ENCODE measurements around the gene GRID2. TPM values are rescaled to one million over a fixed set of nuclear protein-coding genes. Genes with fewer than 3 reads are reported as not detected.

GRID2 gene
- total and polyA plus RNA-seq, 11 donors = 0.29 to 0.38 (median 0.33) TPM; not detected in 8

DNA sequence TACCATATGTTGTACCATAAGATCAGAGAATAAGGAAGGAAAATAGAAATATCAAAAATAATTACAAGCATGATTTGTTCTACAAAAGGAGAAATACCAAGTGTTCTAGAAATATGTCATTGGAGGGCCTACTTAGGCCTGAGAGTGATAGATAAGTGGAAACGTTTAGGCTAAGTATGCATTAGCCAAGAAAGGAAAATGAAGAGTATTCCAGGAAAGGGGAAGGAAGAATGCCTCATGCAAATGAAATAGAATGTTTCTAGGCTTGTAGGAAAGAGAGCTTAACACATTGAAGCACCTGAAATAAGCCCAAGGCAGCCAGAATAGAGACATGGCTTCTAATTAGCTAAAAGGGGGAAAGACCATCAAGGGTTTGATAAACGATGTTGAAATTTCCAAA lies 929.1 kb downstream of the GRID2 start:
- Histone ChIP-seq H3K4me1 (no peaks in the 10 kb centered on the region), H3K36me3 (no peaks in the 10 kb centered on the region), H3K4me3 (no peak overlapping the region), H3K9me3 (no peaks in the 10 kb centered on the region), H3K27ac (no peak overlapping the region), H3K27me3 (no peaks in the 10 kb centered on the region)
- no peak for ATAC-seq
- TF ChIP-seq, protein P1, sequence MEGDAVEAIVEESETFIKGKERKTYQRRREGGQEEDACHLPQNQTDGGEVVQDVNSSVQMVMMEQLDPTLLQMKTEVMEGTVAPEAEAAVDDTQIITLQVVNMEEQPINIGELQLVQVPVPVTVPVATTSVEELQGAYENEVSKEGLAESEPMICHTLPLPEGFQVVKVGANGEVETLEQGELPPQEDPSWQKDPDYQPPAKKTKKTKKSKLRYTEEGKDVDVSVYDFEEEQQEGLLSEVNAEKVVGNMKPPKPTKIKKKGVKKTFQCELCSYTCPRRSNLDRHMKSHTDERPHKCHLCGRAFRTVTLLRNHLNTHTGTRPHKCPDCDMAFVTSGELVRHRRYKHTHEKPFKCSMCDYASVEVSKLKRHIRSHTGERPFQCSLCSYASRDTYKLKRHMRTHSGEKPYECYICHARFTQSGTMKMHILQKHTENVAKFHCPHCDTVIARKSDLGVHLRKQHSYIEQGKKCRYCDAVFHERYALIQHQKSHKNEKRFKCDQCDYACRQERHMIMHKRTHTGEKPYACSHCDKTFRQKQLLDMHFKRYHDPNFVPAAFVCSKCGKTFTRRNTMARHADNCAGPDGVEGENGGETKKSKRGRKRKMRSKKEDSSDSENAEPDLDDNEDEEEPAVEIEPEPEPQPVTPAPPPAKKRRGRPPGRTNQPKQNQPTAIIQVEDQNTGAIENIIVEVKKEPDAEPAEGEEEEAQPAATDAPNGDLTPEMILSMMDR (IDR thresholded peaks at IDR 0.05) = no peak
- intact Hi-C loops (cut with DNase I) = no loop called here
- WGBS, 4 donors = 47 to 56% (median 52%) methylated on average over 2 of the region's 2 CpGs
- DNase-seq = no peak

DNA sequence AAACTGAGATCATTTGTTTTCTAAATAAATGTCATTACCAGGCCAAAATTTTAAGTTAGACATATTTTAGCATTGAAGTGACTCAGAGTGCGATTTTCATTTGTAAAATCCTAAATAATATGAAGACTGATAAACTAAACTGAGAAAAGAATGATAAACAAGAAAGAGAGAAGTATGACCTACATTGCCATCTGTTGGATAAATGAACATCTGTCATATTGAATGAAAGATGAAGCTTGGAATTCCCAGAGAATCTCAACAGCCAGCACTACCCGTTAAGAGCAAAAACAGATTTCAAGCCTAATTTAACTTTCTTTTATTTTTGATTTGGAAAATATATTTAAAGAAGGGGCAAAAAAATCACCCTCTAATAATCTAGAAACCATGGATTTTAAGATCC lies 933.8 kb downstream of the GRID2 start:
- 62 to 80% (median 73%) methylated on average over 2 of the region's 2 CpGs for WGBS, 4 donors
- ATAC-seq = no peak
- H3K9me3 ChIP-seq = no peaks in the 10 kb centered on the region
- no peak for DNase-seq
- intact Hi-C loops (cut with DNase I) = no loop called here
- no peaks in the 10 kb centered on the region for H3K36me3 ChIP-seq
- TF ChIP-seq POLR2A (IDR thresholded peaks at IDR 0.05) = no peak
- TF ChIP-seq, protein P1 (IDR thresholded peaks at IDR 0.05) = no peak
- no peak overlapping the region for H3K27ac ChIP-seq
- H3K4me3 ChIP-seq = no peak overlapping the region
- H3K4me1 ChIP-seq = no peaks in the 10 kb centered on the region
- H3K27me3 ChIP-seq = no peaks in the 10 kb centered on the region

DNA sequence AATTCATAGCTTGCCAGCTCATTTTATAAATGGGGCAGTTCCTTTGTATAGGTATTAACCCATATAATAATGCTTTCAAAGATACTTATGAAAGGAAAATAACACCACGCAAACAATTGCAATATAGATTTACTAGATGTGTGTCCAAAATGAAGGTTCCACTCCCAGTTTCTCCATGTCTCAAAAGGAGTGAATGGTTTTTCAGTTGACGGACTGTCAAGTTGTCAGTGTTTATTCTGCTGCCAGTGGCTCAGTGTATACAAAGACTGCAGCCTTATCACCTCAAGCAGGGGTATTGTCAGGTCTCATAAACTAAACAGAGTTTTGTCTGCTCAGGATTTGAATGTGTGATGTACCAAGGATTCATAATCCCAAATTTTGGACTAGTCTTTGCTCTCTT lies 939.5 kb downstream of the GRID2 start:
- ATAC-seq (no peak), DNase-seq (no peak)
- Histone ChIP-seq H3K4me3 (no peak overlapping the region), H3K27ac (no peak overlapping the region), H3K36me3 (no peaks in the 10 kb centered on the region), H3K4me1 (no peaks in the 10 kb centered on the region), H3K27me3 (no peaks in the 10 kb centered on the region), H3K9me3 (no peaks in the 10 kb centered on the region)
- TF ChIP-seq, protein P1 (IDR thresholded peaks at IDR 0.05) = no peak
- TF ChIP-seq POLR2A (IDR thresholded peaks at IDR 0.05) = no peak
- intact Hi-C loops (cut with DNase I) = no loop called here
- WGBS, 4 donors = 76 to 84% (median 81%) methylated on average over 2 of the region's 2 CpGs

DNA sequence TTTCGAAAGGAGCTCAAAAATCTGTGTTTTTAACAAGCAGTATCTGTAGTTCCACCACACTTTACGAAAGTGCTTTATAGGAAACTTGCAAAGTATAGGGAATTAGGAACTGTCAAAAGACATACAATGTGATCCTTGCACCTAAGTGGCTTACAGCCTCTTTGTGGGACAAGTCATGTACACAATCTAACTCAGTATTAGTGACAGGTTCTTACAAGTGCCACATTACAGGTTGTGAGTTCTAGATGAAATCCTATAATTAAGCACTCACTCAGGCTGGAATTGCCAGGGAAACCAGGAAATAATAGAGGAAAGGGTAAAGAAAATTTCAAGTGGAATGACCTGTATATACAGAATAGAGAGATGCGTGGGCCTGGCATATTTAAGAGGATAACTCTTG lies 957.4 kb downstream of the GRID2 start:
- no peaks in the 10 kb centered on the region for H3K9me3 ChIP-seq
- intact Hi-C loops (cut with DNase I) = no loop called here
- H3K27me3 ChIP-seq = no peaks in the 10 kb centered on the region
- no peak overlapping the region for H3K4me3 ChIP-seq
- ATAC-seq (no peak), DNase-seq (no peak)
- TF ChIP-seq, protein P1 (IDR thresholded peaks at IDR 0.05) = no peak
- TF ChIP-seq POLR2A (IDR thresholded peaks at IDR 0.05) = no peak
- no peaks in the 10 kb centered on the region for H3K36me3 ChIP-seq
- H3K27ac ChIP-seq = no peak overlapping the region
- no peaks in the 10 kb centered on the region for H3K4me1 ChIP-seq
- 85 to 91% (median 88%) methylated on average over 3 of the region's 3 CpGs for WGBS, 4 donors
